22Rv1 (cell line): ENCODE measurements around the gene IMMP2L.

ENCODE experiments used
- H3K27ac ChIP-seq: fragments of 450-650 bp; 2 replicates; pipeline ENCODE4 v1.5.1; 2017
- CTCF ChIP-seq: fragments of 450-650 bp; IDR thresholded peaks from 2 replicates; pipeline ENCODE4 v1.5.1; 2017; ENCODE audit warnings: mild to moderate bottlenecking
- ZFX ChIP-seq: fragments of 450-650 bp; IDR thresholded peaks from 2 replicates; pipeline ENCODE4 v1.6.1; 2017; ENCODE audit warnings: antibody characterized with exemption, borderline replicate concordance

IMMP2L gene

GRCh38 chr7:110854166-110854565 is 708.1 kb downstream of the IMMP2L start:
- no peak overlapping the region for H3K27ac ChIP-seq
- no peak for TF ChIP-seq ZFX
- TF ChIP-seq CTCF: no peak

GRCh38 chr7:110853263-110853662 is 709.0 kb downstream of the IMMP2L start:
- no peak overlapping the region for H3K27ac ChIP-seq
- TF ChIP-seq ZFX (no peak), CTCF (no peak)

GRCh38 chr7:110852156-110852940 is 709.9 kb downstream of the IMMP2L start:
- no peak for TF ChIP-seq CTCF
- TF ChIP-seq ZFX: no peak
- H3K27ac ChIP-seq: no peak overlapping the region

GRCh38 chr7:110850224-110850623 is 712.1 kb downstream of the IMMP2L start:
- H3K27ac ChIP-seq: no peak overlapping the region

GRCh38 chr7:110842796-110843195 is 719.5 kb downstream of the IMMP2L start:
- TF ChIP-seq ZFX: no peak
- no peak for TF ChIP-seq CTCF
- no peak overlapping the region for H3K27ac ChIP-seq

More at GRCh38 chr7:110850224-110850623, 712.1 kb downstream of the IMMP2L start:
- TF ChIP-seq CTCF (no peak), ZFX (no peak)

- no peak overlapping the region for H3K27ac ChIP-seq
- TF ChIP-seq ZFX (no peak), CTCF (no peak)
Measured at GRCh38 chr7:110841840-110842545, 720.3 kb downstream of the IMMP2L start.

GRCh38 chr7:110839866-110840265 is 722.4 kb downstream of the IMMP2L start:
- TF ChIP-seq CTCF (no peak), ZFX (no peak)
- H3K27ac ChIP-seq: no peak overlapping the region
